OCI-LY1 (cell line): Measurements from ENCODE around the gene SIRT5.

Experiments
- CTCF ChIP-seq: fragments of 200-600 bp; sonication (generic), shearing (Covaris generic); IDR thresholded peaks from 2 replicates; pipeline ENCODE4 v1.5.1; 2017; ENCODE audit warnings: mild to moderate bottlenecking, antibody characterized with exemption, low read length, moderate library complexity, mixed read lengths
- EZH2 ChIP-seq: fragments of 200-600 bp; sonication (generic), shearing (Covaris generic); IDR thresholded peaks from 2 replicates; pipeline ENCODE4 v1.8.0; 2017; ENCODE audit warnings: borderline replicate concordance, mixed run types, mild to moderate bottlenecking, antibody characterized with exemption, low read length, moderate library complexity, mixed read lengths

GRCh38 chr6:13589801-13590200 lies 15.4 kb downstream of the SIRT5 start:
- TF ChIP-seq EZH2: no peak
- TF ChIP-seq CTCF: no peak
